ENCODE results near the gene RNU6-1.
A peak's percentile ranks its signal among the peaks of the same experiment; 100 is the strongest.

RNU6-1 gene

DNA sequence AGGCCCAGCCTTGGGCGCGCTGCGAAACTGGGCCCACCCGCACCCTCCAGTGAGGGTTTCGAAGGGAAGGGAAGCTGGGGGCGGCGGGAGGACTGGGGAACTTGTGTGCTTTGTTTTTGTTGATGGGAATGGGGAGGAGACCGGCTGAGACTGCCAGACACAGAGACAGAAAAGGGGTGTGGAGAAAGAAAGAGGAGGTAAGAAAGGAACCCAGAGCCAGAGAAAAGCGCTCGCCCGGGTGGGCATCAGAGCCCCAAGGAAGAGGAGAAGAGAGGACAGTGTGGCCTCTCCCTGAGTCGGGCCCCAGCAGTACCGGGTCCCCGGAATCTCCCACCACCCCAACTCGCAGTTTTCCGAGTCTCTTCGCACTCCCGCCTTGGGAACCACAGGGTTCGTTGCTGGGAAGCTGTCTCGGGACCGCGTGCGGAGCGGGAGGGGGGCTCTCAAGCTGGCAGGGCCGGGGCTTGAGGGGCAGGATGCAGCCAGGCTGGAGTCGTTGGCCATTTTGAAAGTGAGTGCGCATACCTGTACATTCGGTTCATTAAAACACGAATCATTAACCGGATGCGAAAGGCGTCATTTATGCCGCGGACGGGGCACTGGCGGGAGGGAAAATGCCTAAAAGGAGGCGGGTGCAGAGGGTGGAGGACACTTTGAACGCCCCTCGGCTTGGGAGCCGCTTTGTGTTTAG, 11.4 kb downstream of the RNU6-1 start:
- Histone ChIP-seq H3K4me3 (ENCODE audit: low read depth in 1 of 2, low read length in 2 of 2) (peak overlapping the region in 1 of 2 donors; percentile 50), H3K4me1 (ENCODE audit: control insufficient read depth in 1 of 2, insufficient read depth in 2 of 2, low read length in 2 of 2) (peaks cover 19 to 23% of the 10 kb centered on the region in 2 donors), H3K9me3 (ENCODE audit: control insufficient read depth in 1 of 2, low read length in 2 of 2) (no peaks in the 10 kb centered on the region), H3K27ac (ENCODE audit: low read depth, low read length) (no peak overlapping the region), H3K27me3 (ENCODE audit: control insufficient read depth in 1 of 2, insufficient read depth in 2 of 2, low read length in 2 of 2) (peaks cover 75 to 92% of the 10 kb centered on the region in 2 donors), H3K36me3 (ENCODE audit: control insufficient read depth in 1 of 2, insufficient read depth in 2 of 2, low read length in 2 of 2) (no peaks in the 10 kb centered on the region), H3K9ac (ENCODE audit: low read depth in 1 of 2, low read length in 2 of 2) (no peak overlapping the region)

DNA sequence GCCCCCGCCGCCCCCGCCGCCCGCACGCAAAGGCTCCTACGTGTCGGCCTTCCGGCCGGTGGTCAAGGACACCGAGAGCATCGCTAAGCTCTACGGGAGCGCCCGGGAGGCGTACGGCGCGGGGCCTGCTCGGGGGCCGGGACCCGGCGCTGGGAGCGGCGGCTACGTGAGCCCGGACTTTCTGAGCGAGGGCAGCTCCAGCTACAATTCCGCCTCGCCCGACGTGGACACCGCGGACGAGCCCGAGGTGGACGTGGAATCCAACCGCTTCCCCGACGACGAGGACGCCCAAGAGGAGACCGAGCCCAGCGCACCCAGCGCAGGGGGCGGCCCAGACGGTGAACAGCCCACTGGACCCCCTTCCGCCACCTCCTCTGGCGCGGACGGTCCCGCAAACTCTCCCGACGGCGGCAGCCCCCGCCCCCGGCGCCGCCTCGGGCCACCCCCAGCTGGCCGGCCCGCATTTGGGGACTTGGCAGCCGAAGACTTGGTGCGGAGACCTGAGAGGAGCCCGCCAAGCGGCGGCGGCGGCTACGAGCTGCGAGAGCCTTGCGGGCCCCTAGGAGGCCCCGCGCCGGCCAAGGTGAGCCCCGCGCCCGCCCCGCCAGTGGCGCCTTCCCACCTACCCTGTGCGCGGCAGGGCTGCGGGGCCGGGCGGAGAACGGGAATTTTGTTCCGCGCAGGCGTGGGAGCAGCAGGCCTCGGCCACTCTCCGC, 12.1 kb downstream of the RNU6-1 start:
- Histone ChIP-seq H3K27me3 (ENCODE audit: control insufficient read depth in 1 of 2, insufficient read depth in 2 of 2, low read length in 2 of 2) (peaks cover 72 to 88% of the 10 kb centered on the region in 2 donors), H3K4me1 (ENCODE audit: control insufficient read depth in 1 of 2, insufficient read depth in 2 of 2, low read length in 2 of 2) (peaks cover 12 to 19% of the 10 kb centered on the region in 2 donors), H3K4me3 (ENCODE audit: low read depth in 1 of 2, low read length in 2 of 2) (peak overlapping the region in 1 of 2 donors; percentile 50)

DNA sequence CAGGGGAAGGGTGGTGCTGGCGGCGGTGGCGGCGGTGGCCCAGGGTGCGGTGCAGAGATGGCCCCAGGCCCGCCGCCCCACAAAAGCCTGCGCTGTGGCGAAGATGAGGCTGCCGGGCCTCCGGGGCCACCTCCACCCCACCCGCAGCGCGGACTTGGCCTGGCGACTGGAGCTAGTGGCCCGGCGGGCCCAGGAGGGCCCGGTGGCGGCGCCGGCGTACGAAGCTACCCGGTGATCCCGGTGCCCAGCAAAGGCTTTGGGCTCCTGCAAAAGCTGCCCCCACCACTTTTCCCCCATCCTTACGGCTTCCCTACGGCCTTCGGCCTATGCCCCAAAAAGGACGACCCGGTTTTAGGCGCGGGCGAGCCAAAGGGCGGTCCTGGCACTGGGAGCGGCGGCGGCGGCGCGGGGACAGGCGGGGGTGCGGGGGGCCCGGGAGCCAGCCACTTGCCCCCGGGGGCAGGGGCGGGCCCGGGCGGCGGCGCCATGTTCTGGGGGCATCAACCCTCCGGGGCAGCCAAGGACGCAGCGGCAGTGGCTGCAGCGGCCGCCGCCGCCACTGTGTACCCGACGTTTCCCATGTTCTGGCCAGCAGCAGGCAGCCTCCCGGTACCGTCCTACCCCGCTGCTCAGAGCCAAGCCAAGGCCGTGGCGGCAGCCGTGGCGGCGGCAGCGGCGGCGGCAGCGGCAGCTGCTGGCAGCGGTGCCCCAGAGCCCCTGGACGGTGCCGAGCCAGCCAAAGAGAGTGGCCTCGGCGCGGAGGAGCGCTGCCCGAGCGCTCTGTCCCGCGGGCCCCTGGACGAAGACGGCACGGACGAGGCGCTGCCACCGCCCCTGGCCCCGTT, 12.9 kb downstream of the RNU6-1 start:
- Histone ChIP-seq H3K9ac (ENCODE audit: low read depth in 1 of 2, low read length in 2 of 2) (no peak overlapping the region), H3K4me3 (ENCODE audit: low read depth in 1 of 2, low read length in 2 of 2) (no peak overlapping the region), H3K4me1 (ENCODE audit: control insufficient read depth in 1 of 2, insufficient read depth in 2 of 2, low read length in 2 of 2) (peaks cover 11 to 20% of the 10 kb centered on the region in 2 donors), H3K27me3 (ENCODE audit: control insufficient read depth in 1 of 2, insufficient read depth in 2 of 2, low read length in 2 of 2) (peaks cover 76 to 88% of the 10 kb centered on the region in 2 donors), H3K9me3 (ENCODE audit: control insufficient read depth in 1 of 2, low read length in 2 of 2) (no peaks in the 10 kb centered on the region), H3K36me3 (ENCODE audit: control insufficient read depth in 1 of 2, insufficient read depth in 2 of 2, low read length in 2 of 2) (no peaks in the 10 kb centered on the region), H3K27ac (ENCODE audit: low read depth, low read length) (no peak overlapping the region)

More for the DNA sequence above, 12.1 kb downstream of the RNU6-1 start:
- H3K9ac ChIP-seq (ENCODE audit: low read depth in 1 of 2, low read length in 2 of 2), result no peak overlapping the region
- H3K9me3 ChIP-seq (ENCODE audit: control insufficient read depth in 1 of 2, low read length in 2 of 2), result no peaks in the 10 kb centered on the region
- H3K27ac ChIP-seq (ENCODE audit: low read depth, low read length), result no peak overlapping the region
- no peaks in the 10 kb centered on the region for H3K36me3 ChIP-seq (ENCODE audit: control insufficient read depth in 1 of 2, insufficient read depth in 2 of 2, low read length in 2 of 2)

DNA sequence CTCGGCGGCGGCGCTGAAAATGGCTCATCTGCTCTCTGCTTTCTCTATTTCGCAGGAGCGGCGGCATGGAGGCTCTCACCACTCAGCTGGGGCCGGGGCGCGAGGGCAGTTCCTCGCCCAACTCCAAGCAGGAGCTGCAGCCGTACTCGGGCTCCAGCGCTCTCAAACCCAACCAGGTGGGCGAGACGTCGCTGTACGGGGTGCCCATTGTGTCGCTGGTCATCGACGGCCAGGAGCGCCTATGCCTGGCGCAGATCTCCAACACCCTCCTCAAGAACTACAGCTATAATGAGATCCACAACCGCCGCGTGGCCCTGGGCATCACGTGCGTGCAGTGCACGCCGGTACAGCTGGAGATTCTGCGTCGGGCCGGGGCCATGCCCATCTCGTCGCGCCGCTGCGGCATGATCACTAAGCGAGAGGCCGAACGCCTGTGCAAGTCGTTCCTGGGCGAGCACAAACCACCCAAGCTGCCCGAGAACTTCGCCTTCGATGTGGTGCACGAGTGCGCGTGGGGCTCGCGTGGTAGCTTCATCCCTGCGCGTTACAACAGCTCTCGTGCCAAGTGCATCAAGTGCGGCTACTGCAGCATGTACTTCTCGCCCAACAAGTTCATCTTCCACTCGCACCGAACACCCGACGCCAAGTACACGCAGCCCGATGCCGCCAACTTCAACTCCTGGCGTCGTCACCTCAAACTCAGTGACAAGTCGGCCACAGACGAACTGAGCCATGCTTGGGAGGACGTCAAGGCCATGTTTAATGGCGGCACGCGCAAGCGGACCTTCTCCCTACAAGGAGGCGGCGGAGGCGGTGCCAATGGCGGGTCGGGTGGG, 13.7 kb downstream of the RNU6-1 start:
- H3K27ac ChIP-seq (ENCODE audit: low read depth, low read length), result no peak overlapping the region
- H3K9ac ChIP-seq (ENCODE audit: low read depth in 1 of 2, low read length in 2 of 2), result no peak overlapping the region
- H3K36me3 ChIP-seq (ENCODE audit: control insufficient read depth in 1 of 2, insufficient read depth in 2 of 2, low read length in 2 of 2), result no peaks in the 10 kb centered on the region
- peaks cover 11 to 20% of the 10 kb centered on the region in 2 donors for H3K4me1 ChIP-seq (ENCODE audit: control insufficient read depth in 1 of 2, insufficient read depth in 2 of 2, low read length in 2 of 2)
- H3K9me3 ChIP-seq (ENCODE audit: control insufficient read depth in 1 of 2, low read length in 2 of 2), result no peaks in the 10 kb centered on the region
- H3K27me3 ChIP-seq (ENCODE audit: control insufficient read depth in 1 of 2, insufficient read depth in 2 of 2, low read length in 2 of 2), result peaks cover 78 to 89% of the 10 kb centered on the region in 2 donors
- H3K4me3 ChIP-seq (ENCODE audit: low read depth in 1 of 2, low read length in 2 of 2), result peak overlapping the region in 1 of 2 donors; percentile 29

DNA sequence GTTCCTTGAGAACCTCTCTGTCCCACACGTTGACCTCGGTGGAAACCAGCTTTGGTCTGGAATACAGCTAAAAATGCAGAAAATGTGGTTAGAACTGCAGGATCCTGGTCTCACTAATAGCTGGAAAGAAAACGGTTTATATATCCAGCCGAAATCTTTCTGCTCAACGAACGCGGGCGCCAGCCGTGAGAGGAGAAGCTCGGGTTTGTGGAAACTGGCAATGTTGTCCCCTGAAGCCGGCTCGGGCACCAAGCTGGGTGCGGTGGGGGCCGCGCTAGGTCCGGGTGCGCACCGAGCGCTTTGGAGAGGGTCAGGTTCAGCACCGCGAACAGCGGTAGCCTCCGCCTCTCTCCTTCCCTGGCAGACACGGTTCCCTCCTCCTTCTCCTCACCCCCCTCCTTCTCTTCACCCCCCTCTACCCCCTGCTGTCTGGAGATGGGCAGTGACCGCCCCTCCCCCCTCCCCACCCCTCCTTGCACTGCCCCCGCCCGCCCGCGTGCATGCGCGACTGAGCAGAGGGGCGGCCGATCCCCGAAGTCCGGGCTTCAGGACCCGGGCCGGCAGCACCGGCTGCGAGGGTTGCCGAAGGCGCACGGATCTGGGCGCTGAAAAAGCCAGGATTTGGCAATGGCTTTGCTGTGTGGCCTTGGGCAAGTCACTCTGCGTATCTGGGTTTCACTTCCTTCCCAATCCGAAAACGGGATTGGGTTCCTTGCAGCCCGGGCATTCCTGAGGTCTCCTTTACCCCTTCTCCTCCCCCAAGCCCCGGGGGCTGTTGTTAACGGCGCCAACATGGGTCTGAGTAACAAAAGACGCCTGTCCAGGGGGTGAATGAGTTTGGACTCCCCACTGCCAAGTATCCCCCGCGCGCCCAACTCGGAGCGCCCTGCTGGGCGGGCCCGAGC, 14.6 kb downstream of the RNU6-1 start, which contains the start of gene SKOR1:
SKOR1 (plus strand) TSS at position 534 of the 905 bp plus-strand sequence; CDS start at position 628, 94 bp downstream.
- H3K9me3 ChIP-seq (ENCODE audit: control insufficient read depth in 1 of 2, low read length in 2 of 2), result no peaks in the 10 kb centered on the region
- peaks cover 78 to 89% of the 10 kb centered on the region in 2 donors for H3K27me3 ChIP-seq (ENCODE audit: control insufficient read depth in 1 of 2, insufficient read depth in 2 of 2, low read length in 2 of 2)
- no peak within 1 kb of the TSS for H3K9ac ChIP-seq (ENCODE audit: low read depth in 1 of 2, low read length in 2 of 2)
- H3K4me1 ChIP-seq (ENCODE audit: control insufficient read depth in 1 of 2, insufficient read depth in 2 of 2, low read length in 2 of 2), result peaks cover 11 to 20% of the 10 kb centered on the region in 2 donors
- H3K36me3 ChIP-seq (ENCODE audit: control insufficient read depth in 1 of 2, insufficient read depth in 2 of 2, low read length in 2 of 2), result no peaks in the 10 kb centered on the region
- no peak within 1 kb of the TSS for H3K27ac ChIP-seq (ENCODE audit: low read depth, low read length)
- peak within 1 kb of the TSS in 1 of 2 donors; percentile 29 for H3K4me3 ChIP-seq (ENCODE audit: low read depth in 1 of 2, low read length in 2 of 2)

DNA sequence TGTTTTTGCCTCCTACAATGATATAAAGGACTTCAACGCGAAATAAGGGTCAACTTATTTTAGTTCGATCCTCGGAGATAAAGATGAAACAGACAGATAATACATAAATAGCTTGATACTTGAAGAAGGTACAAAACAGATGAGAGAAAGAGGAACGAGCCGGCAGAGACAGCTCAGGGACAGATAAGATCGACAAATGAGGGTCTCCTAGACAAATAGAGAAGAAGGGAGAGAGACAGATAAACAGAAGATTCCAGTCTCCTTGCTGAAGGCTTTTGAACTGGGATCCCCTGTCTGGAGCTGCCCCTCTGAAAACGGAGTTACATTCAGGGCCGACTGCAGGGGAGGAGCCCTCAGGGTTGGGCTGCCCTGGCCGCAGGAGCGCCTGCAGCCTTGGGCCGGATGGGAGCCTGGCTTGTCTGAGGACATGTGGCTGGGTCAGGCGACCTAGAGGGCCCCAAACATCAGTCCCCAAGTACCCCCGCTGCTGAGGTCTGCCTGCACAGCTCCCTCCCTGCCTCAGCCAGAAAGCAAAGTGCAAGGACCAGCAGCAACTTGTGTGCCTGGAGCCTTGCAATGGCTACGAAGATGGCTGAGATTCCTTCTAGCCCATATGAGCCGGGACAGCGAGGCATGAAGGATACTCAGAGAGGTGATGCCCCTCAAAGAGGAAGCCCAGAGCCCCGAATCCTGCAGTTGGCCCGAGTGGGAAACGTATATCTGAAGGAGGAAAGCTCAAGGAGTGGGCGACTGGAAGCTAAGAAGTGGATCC, 15.5 kb downstream of the RNU6-1 start:
- H3K9me3 ChIP-seq (ENCODE audit: control insufficient read depth in 1 of 2, low read length in 2 of 2), result no peaks in the 10 kb centered on the region
- H3K4me3 ChIP-seq (ENCODE audit: low read depth in 1 of 2, low read length in 2 of 2), result no peak overlapping the region
- no peaks in the 10 kb centered on the region for H3K36me3 ChIP-seq (ENCODE audit: control insufficient read depth in 1 of 2, insufficient read depth in 2 of 2, low read length in 2 of 2)
- H3K4me1 ChIP-seq (ENCODE audit: control insufficient read depth in 1 of 2, insufficient read depth in 2 of 2, low read length in 2 of 2), result peaks cover 10 to 20% of the 10 kb centered on the region in 2 donors
- peaks cover 79 to 90% of the 10 kb centered on the region in 2 donors for H3K27me3 ChIP-seq (ENCODE audit: control insufficient read depth in 1 of 2, insufficient read depth in 2 of 2, low read length in 2 of 2)
- H3K27ac ChIP-seq (ENCODE audit: low read depth, low read length), result no peak overlapping the region
- no peak overlapping the region for H3K9ac ChIP-seq (ENCODE audit: low read depth in 1 of 2, low read length in 2 of 2)

DNA sequence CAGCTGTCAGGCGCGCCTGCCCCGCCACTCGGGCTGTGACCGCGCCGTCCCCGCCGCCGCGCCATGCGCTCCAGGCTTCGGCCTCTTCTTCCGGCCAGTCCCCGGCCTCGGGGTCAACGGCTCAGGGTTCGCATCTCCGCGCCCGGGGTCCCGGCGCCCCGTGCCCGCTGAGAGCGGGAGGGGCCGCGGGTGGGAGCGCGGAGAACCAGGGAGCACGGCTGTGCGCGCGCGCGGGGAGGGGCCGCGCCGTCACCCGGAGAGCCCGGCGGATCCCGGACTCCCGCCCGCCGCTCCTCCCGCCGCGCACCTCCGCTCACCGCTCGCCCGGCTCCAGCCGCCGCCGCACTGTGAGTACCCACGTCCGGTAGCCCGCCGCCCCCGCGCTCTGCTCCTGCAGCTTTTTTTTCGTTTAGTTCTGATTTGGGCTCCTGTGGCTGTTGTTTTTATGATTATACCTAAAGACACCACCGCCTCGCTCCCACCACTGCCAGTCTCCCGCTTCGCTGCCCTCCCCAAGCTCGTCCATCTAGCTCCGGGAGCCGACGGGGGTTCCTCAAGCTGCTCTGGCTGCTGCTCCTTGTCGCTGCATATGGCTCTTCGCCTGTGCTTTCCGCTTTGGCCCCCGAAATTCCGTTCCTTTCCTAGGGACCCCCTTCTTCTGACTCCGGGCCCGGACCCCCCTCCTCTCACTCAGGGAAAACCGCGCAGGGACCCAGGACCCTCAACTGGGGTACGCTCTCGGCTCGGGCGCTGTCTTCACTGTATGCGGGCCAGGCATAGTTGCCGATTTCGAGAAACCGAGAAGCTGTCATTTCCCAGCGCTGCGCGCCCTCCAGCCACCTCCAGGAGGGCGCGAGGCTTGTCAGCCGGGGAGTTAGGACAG, 16.3 kb downstream of the RNU6-1 start:
- H3K27me3 ChIP-seq (ENCODE audit: control insufficient read depth in 1 of 2, insufficient read depth in 2 of 2, low read length in 2 of 2), result peaks cover 75 to 87% of the 10 kb centered on the region in 2 donors
- H3K27ac ChIP-seq (ENCODE audit: low read depth, low read length), result no peak overlapping the region
- H3K9ac ChIP-seq (ENCODE audit: low read depth in 1 of 2, low read length in 2 of 2), result no peak overlapping the region
- no peaks in the 10 kb centered on the region for H3K36me3 ChIP-seq (ENCODE audit: control insufficient read depth in 1 of 2, insufficient read depth in 2 of 2, low read length in 2 of 2)
- peaks cover 2 to 15% of the 10 kb centered on the region in 2 donors for H3K4me1 ChIP-seq (ENCODE audit: control insufficient read depth in 1 of 2, insufficient read depth in 2 of 2, low read length in 2 of 2)
- no peaks in the 10 kb centered on the region for H3K9me3 ChIP-seq (ENCODE audit: control insufficient read depth in 1 of 2, low read length in 2 of 2)
- H3K4me3 ChIP-seq (ENCODE audit: low read depth in 1 of 2, low read length in 2 of 2), result peak overlapping the region in 1 of 2 donors; percentile 29

Measured in duodenal mucosa (tissue), 2 donors.